Measurements from ENCODE around the gene PTPRN2. TPM values are rescaled to one million over a fixed set of nuclear protein-coding genes. Genes with fewer than 3 reads are reported as not detected.

PTPRN2 gene
- under 0.01 and 2.5 TPM in 2 replicates for total RNA-seq

GRCh38 chr7:158587162-158588084 is at the start of gene PTPRN2:
TSS of gene PTPRN2 (minus strand) at chr7:158587823.

Other genes starting within 250 kb of the PTPRN2 start
- gene NCAPG2, start 117.0 kb upstream of the PTPRN2 start, total RNA-seq = 3.1 and 3.8 TPM in 2 replicates
- gene ESYT2, start 241.7 kb upstream of the PTPRN2 start, total RNA-seq = 84.8 and 117 TPM in 2 replicates

Measured in nasal cavity respiratory epithelium epithelial cell of viscerocranial mucosa (primary cell).